CD14-positive monocyte (primary cell): ENCODE data around the gene MAPK14. TPM values are rescaled to one million over a fixed set of nuclear protein-coding genes. Genes with fewer than 3 reads are reported as not detected.
A peak's percentile ranks its signal among the peaks of the same experiment; 100 is the strongest.
"Not testable (repeated sequence)": the region's sequence is repeated elsewhere in the genome, so short reads cannot be mapped to it uniquely, and the experiment has no call there.

ENCODE experiments used
- DNase-seq, 3 donors: peaks; one replicate each; pipeline ENCODE4 v3.0.0-alpha.2; 2011 to 2022
- H2AFZ ChIP-seq: 2 replicates; pipeline ENCODE4 v1.6.0; 2012; ENCODE audit warnings: mild to moderate bottlenecking, low read depth, low read length, inconsistent platforms; ENCODE audit not compliant: insufficient read depth, poor library complexity, severe bottlenecking
- H3K27ac ChIP-seq, 2 donors: 1 replicate in 1 of 2; 2 replicates in 1 of 2; pipeline ENCODE4 v1.5.1; 2012 to 2013; ENCODE audit warnings: low read length in 2 of 2, control low read depth in 1 of 2, inconsistent platforms in 1 of 2, low read depth in 1 of 2, mild to moderate bottlenecking in 1 of 2
- H3K27me3 ChIP-seq, 2 donors: one replicate each; pipeline versions ENCODE4 v1.6.0 to v1.6.1; 2011 to 2013; ENCODE audit warnings: low read length in 2 of 2; ENCODE audit not compliant: control insufficient read depth in 2 of 2, insufficient read depth in 2 of 2
- H3K36me3 ChIP-seq, 2 donors: replicated peaks in 1 of 2; 1 replicate in 1 of 2; 2 replicates in 1 of 2; pipeline versions ENCODE4 v1.5.1 to v1.6.1; 2012 to 2013; ENCODE audit warnings: low read length in 2 of 2, control low read depth in 1 of 2, inconsistent platforms in 1 of 2, mild to moderate bottlenecking in 1 of 2; ENCODE audit not compliant: insufficient read depth in 2 of 2, control insufficient read depth in 1 of 2
- H3K4me1 ChIP-seq, 2 donors: 1 replicate in 1 of 2; 2 replicates in 1 of 2; pipeline versions ENCODE4 v1.5.1 to v1.6.1; 2012 to 2013; ENCODE audit warnings: low read length in 2 of 2, control low read depth in 1 of 2, inconsistent platforms in 1 of 2, mild to moderate bottlenecking in 1 of 2, moderate library complexity in 1 of 2; ENCODE audit not compliant: insufficient read depth in 2 of 2, control insufficient read depth in 1 of 2
- H3K4me2 ChIP-seq: replicated peaks from 2 replicates; pipeline ENCODE3; 2012; ENCODE audit warnings: low read length, moderate library complexity, mild to moderate bottlenecking; ENCODE audit not compliant: poor library complexity, severe bottlenecking; ENCODE audit errors: extremely low read depth
- H3K4me3 ChIP-seq, 3 experiments: fragments of 200-600 bp in 1 of 3; sonication (generic) in 1 of 3; replicated peaks in 1 of 3; 1 replicate in 2 of 3; 2 replicates in 1 of 3; pipeline ENCODE4 v1.5.1; 2011 to 2013; ENCODE audit warnings: low read length in 3 of 3, mild to moderate bottlenecking in 3 of 3, control low read depth in 2 of 3, low read depth in 2 of 3, inconsistent platforms in 1 of 3, moderate library complexity in 1 of 3
- H3K79me2 ChIP-seq: 2 replicates; pipeline ENCODE4 v1.6.0; 2012; ENCODE audit warnings: mild to moderate bottlenecking, control low read depth, inconsistent platforms, low read length, moderate library complexity; ENCODE audit not compliant: insufficient read depth
- H3K9ac ChIP-seq: 2 replicates; pipeline ENCODE4 v1.6.0; 2017; ENCODE audit warnings: low read length, mild to moderate bottlenecking; ENCODE audit not compliant: insufficient read depth, poor library complexity, severe bottlenecking
- H3K9me3 ChIP-seq, 2 donors: replicated peaks in 1 of 2; 1 replicate in 1 of 2; 2 replicates in 1 of 2; pipeline versions ENCODE4 v1.5.1 to v1.6.1; 2012 to 2013; ENCODE audit warnings: low read length in 2 of 2, control low read depth in 1 of 2; ENCODE audit not compliant: control insufficient read depth in 1 of 2, insufficient read depth in 1 of 2
- H4K20me1 ChIP-seq: 2 replicates; pipeline ENCODE4 v1.6.0; 2012; ENCODE audit warnings: mild to moderate bottlenecking, low read length, control low read depth, moderate library complexity; ENCODE audit not compliant: insufficient read depth
- H3K27ac Mint-ChIP-seq, 7 donors: one replicate each; pipeline ENCODE4 v1.8.0; 2020; ENCODE audit warnings: mild to moderate bottlenecking in 7 of 7, mixed read lengths in 7 of 7, moderate library complexity in 6 of 7, inconsistent platforms in 2 of 7
- H3K27me3 Mint-ChIP-seq, 3 donors: one replicate each; pipeline ENCODE4 v1.8.0; 2021 to 2022; ENCODE audit warnings: low read depth in 3 of 3, mild to moderate bottlenecking in 3 of 3, mixed read lengths in 3 of 3, moderate library complexity in 3 of 3, inconsistent platforms in 1 of 3
- H3K36me3 Mint-ChIP-seq, 2 donors: one replicate each; pipeline ENCODE4 v1.8.0; 2020; ENCODE audit warnings: mixed read lengths in 2 of 2, inconsistent platforms in 1 of 2, mild to moderate bottlenecking in 1 of 2
- H3K4me1 Mint-ChIP-seq: one replicate; pipeline ENCODE4 v1.8.0; 2020; ENCODE audit warnings: mild to moderate bottlenecking, mixed read lengths
- H3K4me3 Mint-ChIP-seq, 2 donors: one replicate each; pipeline ENCODE4 v1.8.0; 2020; ENCODE audit warnings: mild to moderate bottlenecking in 2 of 2, mixed read lengths in 2 of 2, moderate library complexity in 1 of 2
- H3K9me3 Mint-ChIP-seq, 7 donors: one replicate each; pipeline ENCODE4 v1.8.0; 2020 to 2022; ENCODE audit warnings: mixed read lengths in 7 of 7, mild to moderate bottlenecking in 6 of 7, moderate library complexity in 6 of 7, inconsistent platforms in 2 of 7
- CTCF ChIP-seq: fragments of 200-600 bp; IDR thresholded peaks from one replicate; pipeline ENCODE4 v1.8.0; 2022; ENCODE audit warnings: antibody characterized with exemption, mild to moderate bottlenecking
- WGBS: methylation state at CpG from one replicate; pipeline ENCODE4 v1.1.5; 2013; ENCODE audit warnings: missing lambda C conversion rate; ENCODE audit not compliant: insufficient coverage; 5-methylcytosine and 5-hydroxymethylcytosine counted together
- intact Hi-C, 2 donors: fragments of 100-400 bp; cut with micrococcal nuclease; formaldehyde crosslinking; loops; one replicate each; pipeline versions ENCODE4 v1.15.0 to v1.15.1; 2023
- polyA plus RNA-seq, 3 donors: library from polyadenylated mRNA; depleted of rRNA in 1 of 3; unstranded in 2 of 3; stranded (reverse) in 1 of 3; fragments of 300-500 nt in 2 of 3; fragments of >200 nt in 1 of 3; fragmentation: Illumina TruSeq in 2 of 3; gene quantifications; 1 replicate in 2 of 3; 2 replicates in 1 of 3; pipeline ENCODE4 v1.2.3, GENCODE V29; 2012 to 2021

MAPK14 gene
- polyA plus RNA-seq, 3 donors: 56.6 to 96.6 (median 83.7) TPM

- TF ChIP-seq CTCF: no peak
- Histone ChIP-seq H3K4me2 (no peak overlapping the region), H3K27me3 (no peaks in the 10 kb centered on the region), H3K9me3 (no peaks in the 10 kb centered on the region), H3K4me1 (no peaks in the 10 kb centered on the region), H3K27ac (no peak overlapping the region), H3K4me3 (no peak overlapping the region), H3K79me2 (peaks cover 76% of the 10 kb centered on the region), H2AFZ (no peak overlapping the region), H3K9ac (no peak overlapping the region), H3K36me3 (peaks cover 76 to 88% of the 10 kb centered on the region in 2 donors), H4K20me1 (peaks cover 82% of the 10 kb centered on the region)
- Mint-ChIP-seq H3K9me3 (peaks cover 0 to 9% (median 7%) of the 10 kb centered on the region in 7 donors), H3K4me3 (no peak overlapping the region), H3K27me3 (no peaks in the 10 kb centered on the region), H3K27ac (peak overlapping the region in 2 of 7 donors; percentile 49 to 77), H3K36me3 (peaks cover 80 to 94% of the 10 kb centered on the region in 2 donors), H3K4me1 (no peaks in the 10 kb centered on the region)
- DNase-seq: no peak
- intact Hi-C loops: no loop called here
- no CpG with 5 or more reads among the region's 1 CpG for WGBS
These were observed 54.7 kb downstream of the MAPK14 start for GRCh38 chr6:36082318-36082717.

- Histone ChIP-seq H4K20me1 (peaks cover 70% of the 10 kb centered on the region), H3K4me2 (no peak overlapping the region), H3K9ac (no peak overlapping the region), H2AFZ (no peak overlapping the region), H3K27ac (no peak overlapping the region), H3K9me3 (no peaks in the 10 kb centered on the region), H3K27me3 (no peaks in the 10 kb centered on the region), H3K4me1 (no peaks in the 10 kb centered on the region), H3K4me3 (no peak overlapping the region), H3K79me2 (peaks cover 73% of the 10 kb centered on the region), H3K36me3 (peaks cover 65 to 77% of the 10 kb centered on the region in 2 donors)
- Mint-ChIP-seq H3K9me3 (peaks cover 0 to 12% (median 7%) of the 10 kb centered on the region in 7 donors), H3K36me3 (peaks cover 69 to 90% of the 10 kb centered on the region in 2 donors), H3K4me3 (no peak overlapping the region), H3K27me3 (no peaks in the 10 kb centered on the region), H3K4me1 (no peaks in the 10 kb centered on the region), H3K27ac (no peak overlapping the region)
- intact Hi-C loops: no loop called here
- WGBS: 80% methylated on average over 1 of the region's 3 CpGs
- no peak for TF ChIP-seq CTCF
- DNase-seq: no peak
These were observed 55.8 kb downstream of the MAPK14 start for GRCh38 chr6:36083446-36083845.

GRCh38 chr6:36088204-36088603 lies 60.6 kb downstream of the MAPK14 start:
- DNase-seq, H3K4me1 ChIP-seq, intact Hi-C loops, H3K4me1 Mint-ChIP-seq, H3K27ac ChIP-seq, H3K27me3 ChIP-seq, H3K4me3 Mint-ChIP-seq, H3K27me3 Mint-ChIP-seq, H3K4me3 ChIP-seq, H3K4me2 ChIP-seq, H3K9me3 ChIP-seq, H2AFZ ChIP-seq, H3K9ac ChIP-seq, H3K9me3 Mint-ChIP-seq: not testable (repeated sequence)
- Mint-ChIP-seq H3K27ac (peak overlapping the region in 1 of 7 donors; percentile 59), H3K36me3 (peaks cover 61 to 85% of the 10 kb centered on the region in 2 donors)
- Histone ChIP-seq H3K36me3 (peaks cover 34 to 72% of the 10 kb centered on the region in 2 donors), H3K79me2 (peaks cover 62% of the 10 kb centered on the region), H4K20me1 (peaks cover 62% of the 10 kb centered on the region)
- 100% methylated on average over 1 of the region's 5 CpGs for WGBS
